ENCODE data around the gene PPP2R3A.

The PPP2R3A gene

GRCh38 chr3:135973841-135974240 is 8.3 kb downstream of the PPP2R3A start:
- DNase-seq (no peak), ATAC-seq (no peak)

GRCh38 chr3:135975053-135975452 is 9.5 kb downstream of the PPP2R3A start:
- no peak for DNase-seq
- ATAC-seq: no peak

GRCh38 chr3:135975536-135975935 is 10.0 kb downstream of the PPP2R3A start:
- no peak for DNase-seq

GRCh38 chr3:135980343-135980742 is 14.8 kb downstream of the PPP2R3A start:
- ATAC-seq: no peak
- no peak for DNase-seq

More at GRCh38 chr3:135975536-135975935, 10.0 kb downstream of the PPP2R3A start:
- no peak for ATAC-seq

GRCh38 chr3:135981701-135982403 is 16.3 kb downstream of the PPP2R3A start:
- ATAC-seq: no peak
- no peak for DNase-seq

GRCh38 chr3:135982404-135982761 is 16.9 kb downstream of the PPP2R3A start:
- DNase-seq: no peak

GRCh38 chr3:135982922-135983581 is 17.5 kb downstream of the PPP2R3A start:
- ATAC-seq (no peak), DNase-seq (no peak)

More at GRCh38 chr3:135982404-135982761, 16.9 kb downstream of the PPP2R3A start:
- ATAC-seq: no peak

GRCh38 chr3:135987661-135988060 is 22.1 kb downstream of the PPP2R3A start:
- ATAC-seq (no peak), DNase-seq (no peak)

- DNase-seq (no peak), ATAC-seq (no peak)
These were observed 23.7 kb downstream of the PPP2R3A start for GRCh38 chr3:135989242-135989641.

GRCh38 chr3:135990903-135991302 is 25.4 kb downstream of the PPP2R3A start:
- no peak for ATAC-seq
- no peak for DNase-seq

GRCh38 chr3:135991621-135992020 is 26.1 kb downstream of the PPP2R3A start:
- ATAC-seq: no peak
- DNase-seq: no peak

GRCh38 chr3:135992072-135992471 is 26.5 kb downstream of the PPP2R3A start:
- ATAC-seq (peak; percentile 52), DNase-seq (no peak)

- ATAC-seq (no peak), DNase-seq (no peak)
These were observed 29.3 kb downstream of the PPP2R3A start for GRCh38 chr3:135994708-135995337.

- no peak for DNase-seq
- ATAC-seq: no peak
These were observed 30.2 kb downstream of the PPP2R3A start for GRCh38 chr3:135995766-135996165.

GRCh38 chr3:135997554-135998320 is 32.2 kb downstream of the PPP2R3A start:
- DNase-seq: no peak
- no peak for ATAC-seq

- ATAC-seq: no peak
These were observed 42.7 kb downstream of the PPP2R3A start for GRCh38 chr3:136008221-136008620.

GRCh38 chr3:136008732-136009470 is 43.4 kb downstream of the PPP2R3A start:
- ATAC-seq (no peak), DNase-seq (no peak)

More at GRCh38 chr3:136008221-136008620, 42.7 kb downstream of the PPP2R3A start:
- DNase-seq: no peak

GRCh38 chr3:136018876-136019275 is 53.3 kb downstream of the PPP2R3A start:
- no peak for ATAC-seq
- DNase-seq: no peak

- ATAC-seq (no peak), DNase-seq (no peak)
These were observed 56.3 kb downstream of the PPP2R3A start for GRCh38 chr3:136021803-136022202.

- DNase-seq: no peak
- no peak for ATAC-seq
These were observed 57.2 kb downstream of the PPP2R3A start for GRCh38 chr3:136022529-136023263.

Measured in stimulated activated naive CD8-positive, alpha-beta T cell treated with anti-CD3 and anti-CD28 coated beads, Interleukin-15, Interleukin-2, amounts not matched to agents 100 U/mL and 50 U/mL, for 24 hours (primary cell).